Upper lobe of left lung (tissue), 4 donors: Measurements from ENCODE around the gene CACNB4.

Source experiments
- CTCF ChIP-seq, 6 experiments: fragments of 450-650 bp in 4 of 6; fragments of 200-600 bp in 2 of 6; sonication (generic) in 2 of 6; IDR thresholded peaks; one replicate each; pipeline ENCODE4 v1.5.1; 2016 to 2019; ENCODE audit warnings: antibody characterized with exemption in 6 of 6
- EP300 ChIP-seq, 4 donors: sonication (generic); formaldehyde crosslinking; IDR thresholded peaks; one replicate each; pipeline ENCODE4 v1.5.1; 2017; ENCODE audit warnings: antibody characterized with exemption in 4 of 4, control low read depth in 2 of 4
- POLR2A ChIP-seq, 4 donors: fragments of 450-650 bp; IDR thresholded peaks; one replicate each; pipeline ENCODE4 v1.5.1; 2016 to 2017; ENCODE audit warnings: antibody characterized with exemption in 4 of 4, mild to moderate bottlenecking in 2 of 4
- POLR2AphosphoS5 ChIP-seq, 2 donors: sonication (generic); formaldehyde crosslinking; IDR thresholded peaks; one replicate each; pipeline ENCODE4 v1.5.1; 2017; ENCODE audit warnings: antibody characterized with exemption in 2 of 2

GRCh38 chr2:151851761-151852160 lies 247.1 kb downstream of the CACNB4 start:
- TF ChIP-seq CTCF (IDR thresholded peaks at IDR 0.05) (no peak), EP300 (IDR thresholded peaks at IDR 0.05) (no peak), POLR2AphosphoS5 (IDR thresholded peaks at IDR 0.05) (no peak), POLR2A (IDR thresholded peaks at IDR 0.05) (no peak)
